ENCODE data around the gene NBPF1. TPM values are rescaled to one million over a fixed set of nuclear protein-coding genes. Genes with fewer than 3 reads are reported as not detected.

The NBPF1 gene
- total and polyA plus RNA-seq, 9 of the 15 experiments (the other 6 are each of a cell fraction or from before 2014, with no cell fraction given), result 5.2 to 42.6 (median 24.1) TPM

DNA sequence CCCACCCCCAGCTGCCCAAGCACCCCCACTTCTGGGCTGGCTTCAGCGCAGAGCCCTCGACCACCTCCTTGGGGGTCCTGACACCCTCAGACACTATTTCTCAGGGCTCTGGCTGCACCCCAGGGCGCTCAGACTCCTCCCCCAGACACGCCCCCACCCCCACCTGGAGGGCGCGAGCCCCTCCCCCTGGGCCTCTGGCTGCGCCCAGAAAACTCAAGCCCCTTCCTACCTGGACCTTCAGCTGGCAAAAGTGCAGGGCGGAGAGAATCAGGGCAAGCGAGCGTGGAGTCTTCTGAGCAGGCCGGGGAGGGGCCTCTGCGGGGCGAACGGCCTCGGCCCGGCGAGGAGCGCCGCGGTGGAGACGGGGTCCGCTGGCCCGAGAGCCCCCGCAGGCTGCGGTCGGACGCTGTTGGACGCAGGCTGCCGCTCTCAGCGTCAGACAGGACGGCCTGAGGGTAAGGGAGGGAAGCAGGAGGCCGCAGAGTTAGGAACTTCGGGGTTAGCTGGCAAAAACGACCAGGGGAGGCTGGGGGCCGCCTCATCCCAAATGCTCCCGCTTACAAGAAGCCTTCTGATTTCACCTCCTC lies 17.4 kb upstream of the NBPF1 start (continued):
- TF ChIP-seq, protein P1, sequence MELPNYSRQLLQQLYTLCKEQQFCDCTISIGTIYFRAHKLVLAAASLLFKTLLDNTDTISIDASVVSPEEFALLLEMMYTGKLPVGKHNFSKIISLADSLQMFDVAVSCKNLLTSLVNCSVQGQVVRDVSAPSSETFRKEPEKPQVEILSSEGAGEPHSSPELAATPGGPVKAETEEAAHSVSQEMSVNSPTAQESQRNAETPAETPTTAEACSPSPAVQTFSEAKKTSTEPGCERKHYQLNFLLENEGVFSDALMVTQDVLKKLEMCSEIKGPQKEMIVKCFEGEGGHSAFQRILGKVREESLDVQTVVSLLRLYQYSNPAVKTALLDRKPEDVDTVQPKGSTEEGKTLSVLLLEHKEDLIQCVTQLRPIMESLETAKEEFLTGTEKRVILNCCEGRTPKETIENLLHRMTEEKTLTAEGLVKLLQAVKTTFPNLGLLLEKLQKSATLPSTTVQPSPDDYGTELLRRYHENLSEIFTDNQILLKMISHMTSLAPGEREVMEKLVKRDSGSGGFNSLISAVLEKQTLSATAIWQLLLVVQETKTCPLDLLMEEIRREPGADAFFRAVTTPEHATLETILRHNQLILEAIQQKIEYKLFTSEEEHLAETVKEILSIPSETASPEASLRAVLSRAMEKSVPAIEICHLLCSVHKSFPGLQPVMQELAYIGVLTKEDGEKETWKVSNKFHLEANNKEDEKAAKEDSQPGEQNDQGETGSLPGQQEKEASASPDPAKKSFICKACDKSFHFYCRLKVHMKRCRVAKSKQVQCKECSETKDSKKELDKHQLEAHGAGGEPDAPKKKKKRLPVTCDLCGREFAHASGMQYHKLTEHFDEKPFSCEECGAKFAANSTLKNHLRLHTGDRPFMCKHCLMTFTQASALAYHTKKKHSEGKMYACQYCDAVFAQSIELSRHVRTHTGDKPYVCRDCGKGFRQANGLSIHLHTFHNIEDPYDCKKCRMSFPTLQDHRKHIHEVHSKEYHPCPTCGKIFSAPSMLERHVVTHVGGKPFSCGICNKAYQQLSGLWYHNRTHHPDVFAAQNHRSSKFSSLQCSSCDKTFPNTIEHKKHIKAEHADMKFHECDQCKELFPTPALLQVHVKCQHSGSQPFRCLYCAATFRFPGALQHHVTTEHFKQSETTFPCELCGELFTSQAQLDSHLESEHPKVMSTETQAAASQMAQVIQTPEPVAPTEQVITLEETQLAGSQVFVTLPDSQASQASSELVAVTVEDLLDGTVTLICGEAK (IDR thresholded peaks at IDR 0.05), result no peak
- TF ChIP-seq, protein P1 (CRISPR knock-in tag; IDR thresholded peaks at IDR 0.05), result no peak
- TF ChIP-seq KLF16 (IDR thresholded peaks at IDR 0.05), result no peak
- TF ChIP-seq, protein P2, sequence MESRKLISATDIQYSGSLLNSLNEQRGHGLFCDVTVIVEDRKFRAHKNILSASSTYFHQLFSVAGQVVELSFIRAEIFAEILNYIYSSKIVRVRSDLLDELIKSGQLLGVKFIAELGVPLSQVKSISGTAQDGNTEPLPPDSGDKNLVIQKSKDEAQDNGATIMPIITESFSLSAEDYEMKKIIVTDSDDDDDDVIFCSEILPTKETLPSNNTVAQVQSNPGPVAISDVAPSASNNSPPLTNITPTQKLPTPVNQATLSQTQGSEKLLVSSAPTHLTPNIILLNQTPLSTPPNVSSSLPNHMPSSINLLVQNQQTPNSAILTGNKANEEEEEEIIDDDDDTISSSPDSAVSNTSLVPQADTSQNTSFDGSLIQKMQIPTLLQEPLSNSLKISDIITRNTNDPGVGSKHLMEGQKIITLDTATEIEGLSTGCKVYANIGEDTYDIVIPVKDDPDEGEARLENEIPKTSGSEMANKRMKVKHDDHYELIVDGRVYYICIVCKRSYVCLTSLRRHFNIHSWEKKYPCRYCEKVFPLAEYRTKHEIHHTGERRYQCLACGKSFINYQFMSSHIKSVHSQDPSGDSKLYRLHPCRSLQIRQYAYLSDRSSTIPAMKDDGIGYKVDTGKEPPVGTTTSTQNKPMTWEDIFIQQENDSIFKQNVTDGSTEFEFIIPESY (CRISPR knock-in tag; IDR thresholded peaks at IDR 0.05), result peak; percentile 97
- no peak for TF ChIP-seq EWSR1 (IDR thresholded peaks at IDR 0.05; ENCODE audit: borderline replicate concordance, low read depth, partially characterized antibody)
- no peak for TF ChIP-seq TEAD1 (CRISPR knock-in tag; IDR thresholded peaks at IDR 0.05)
- no peak for TF ChIP-seq GABPA (tag; conservative IDR thresholded peaks at IDR 0.05; ENCODE audit: low read depth)
- TF ChIP-seq KLF13 (tag; IDR thresholded peaks at IDR 0.05; ENCODE audit: borderline replicate concordance, low read depth), result peak; percentile 4; the same call in 1 of the 2 replicates
- no peak for TF ChIP-seq DACH1 (IDR thresholded peaks at IDR 0.05; ENCODE audit: partially characterized antibody)
- no peak for TF ChIP-seq CCAR2 (IDR thresholded peaks at IDR 0.05; ENCODE audit: low read depth, low read length)
- no peak for TF ChIP-seq JUNB (CRISPR knock-in tag; conservative IDR thresholded peaks at IDR 0.05)
- TF ChIP-seq, protein P3, sequence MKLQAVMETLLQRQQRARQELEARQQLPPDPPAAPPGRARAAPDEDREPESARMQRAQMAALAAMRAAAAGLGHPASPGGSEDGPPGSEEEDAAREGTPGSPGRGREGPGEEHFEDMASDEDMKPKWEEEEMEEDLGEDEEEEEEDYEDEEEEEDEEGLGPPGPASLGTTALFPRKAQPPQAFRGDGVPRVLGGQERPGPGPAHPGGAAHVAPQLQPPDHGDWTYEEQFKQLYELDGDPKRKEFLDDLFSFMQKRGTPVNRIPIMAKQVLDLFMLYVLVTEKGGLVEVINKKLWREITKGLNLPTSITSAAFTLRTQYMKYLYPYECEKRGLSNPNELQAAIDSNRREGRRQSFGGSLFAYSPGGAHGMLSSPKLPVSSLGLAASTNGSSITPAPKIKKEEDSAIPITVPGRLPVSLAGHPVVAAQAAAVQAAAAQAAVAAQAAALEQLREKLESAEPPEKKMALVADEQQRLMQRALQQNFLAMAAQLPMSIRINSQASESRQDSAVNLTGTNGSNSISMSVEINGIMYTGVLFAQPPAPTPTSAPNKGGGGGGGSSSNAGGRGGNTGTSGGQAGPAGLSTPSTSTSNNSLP (IDR thresholded peaks at IDR 0.05; ENCODE audit: borderline replicate concordance, low read depth, low read length), result no peak
- no peak for TF ChIP-seq HNRNPK (IDR thresholded peaks at IDR 0.05; ENCODE audit: low read depth, low read length, poor library complexity, severe bottlenecking)
- TF ChIP-seq CXXC5 (CRISPR knock-in tag; IDR thresholded peaks at IDR 0.05), result no peak
- no peak for TF ChIP-seq CEBPB (tag; IDR thresholded peaks at IDR 0.05)
- no peak for TF ChIP-seq ZNF140 (CRISPR knock-in tag; IDR thresholded peaks at IDR 0.05)
